ENCODE results near the gene GPR155.
A peak's percentile ranks its signal among the peaks of the same experiment; 100 is the strongest.
"Not testable (repeated sequence)": the region's sequence is repeated elsewhere in the genome, so short reads cannot be mapped to it uniquely, and the experiment has no call there.

Gene GPR155

GRCh38 chr2:174490051-174490450, 3.2 kb upstream of the GPR155 start:
- DNase-seq (ENCODE audit: low read depth, low spot score), result no peak

GRCh38 chr2:174489520-174489919, 2.7 kb upstream of the GPR155 start:
- DNase-seq (ENCODE audit: low read depth, low spot score), result not testable (repeated sequence)

GRCh38 chr2:174487820-174488162, 962 bp upstream of the GPR155 start:
- no peak for DNase-seq (ENCODE audit: low read depth, low spot score)

- peak; percentile 99 for DNase-seq (ENCODE audit: low read depth, low spot score)
Observed at GRCh38 chr2:174487108-174487819, 435 bp upstream of the GPR155 start.

GRCh38 chr2:174485788-174486562, 854 bp downstream of the GPR155 start:
- no peak for DNase-seq (ENCODE audit: low read depth, low spot score)

GRCh38 chr2:174485045-174485444, 1.8 kb downstream of the GPR155 start:
- not testable (repeated sequence) for DNase-seq (ENCODE audit: low read depth, low spot score)

GRCh38 chr2:174484573-174484972, 2.3 kb downstream of the GPR155 start:
- no peak for DNase-seq (ENCODE audit: low read depth, low spot score)

- DNase-seq (ENCODE audit: low read depth, low spot score), result no peak
Observed at GRCh38 chr2:174482854-174483253, 4.0 kb downstream of the GPR155 start.

- DNase-seq (ENCODE audit: low read depth, low spot score), result no peak
Observed at GRCh38 chr2:174477759-174478158, 9.1 kb downstream of the GPR155 start.

- DNase-seq (ENCODE audit: low read depth, low spot score), result no peak
Observed at GRCh38 chr2:174473796-174474195, 13.0 kb downstream of the GPR155 start.

- no peak for DNase-seq (ENCODE audit: low read depth, low spot score)
Observed at GRCh38 chr2:174465327-174465726, 21.5 kb downstream of the GPR155 start.

GRCh38 chr2:174461221-174461620, 25.6 kb downstream of the GPR155 start:
- DNase-seq (ENCODE audit: low read depth, low spot score), result no peak

GRCh38 chr2:174454566-174454965, 32.3 kb downstream of the GPR155 start:
- DNase-seq (ENCODE audit: low read depth, low spot score), result no peak

- no peak for DNase-seq (ENCODE audit: low read depth, low spot score)
Observed at GRCh38 chr2:174450021-174450816, 36.6 kb downstream of the GPR155 start.

GRCh38 chr2:174449033-174449432, 37.8 kb downstream of the GPR155 start:
- no peak for DNase-seq (ENCODE audit: low read depth, low spot score)

GRCh38 chr2:174446531-174446930, 40.3 kb downstream of the GPR155 start:
- no peak for DNase-seq (ENCODE audit: low read depth, low spot score)

- no peak for DNase-seq (ENCODE audit: low read depth, low spot score)
Observed at GRCh38 chr2:174445248-174445647, 41.6 kb downstream of the GPR155 start.

- DNase-seq (ENCODE audit: low read depth, low spot score), result no peak
Observed at GRCh38 chr2:174444761-174445160, 42.1 kb downstream of the GPR155 start.

- no peak for DNase-seq (ENCODE audit: low read depth, low spot score)
Observed at GRCh38 chr2:174442546-174443510, 44.0 kb downstream of the GPR155 start.

- no peak for DNase-seq (ENCODE audit: low read depth, low spot score)
Observed at GRCh38 chr2:174439950-174440349, 46.9 kb downstream of the GPR155 start.

GRCh38 chr2:174439323-174439722, 47.5 kb downstream of the GPR155 start:
- DNase-seq (ENCODE audit: low read depth, low spot score), result no peak

Measured in activated naive CD8-positive, alpha-beta T cell treated with anti-CD3 and anti-CD28 coated beads, Interleukin-2, amount 50 U/mL, for 16 hours (primary cell).